Measurements from ENCODE around the gene NEDD4L. TPM values are rescaled to one million over a fixed set of nuclear protein-coding genes. Genes with fewer than 3 reads are reported as not detected.

Gene NEDD4L
- polyA plus RNA-seq, 1 donor (not counting 4 experiments of a cell fraction or from before 2014, with no cell fraction given) = 52.6 TPM

DNA sequence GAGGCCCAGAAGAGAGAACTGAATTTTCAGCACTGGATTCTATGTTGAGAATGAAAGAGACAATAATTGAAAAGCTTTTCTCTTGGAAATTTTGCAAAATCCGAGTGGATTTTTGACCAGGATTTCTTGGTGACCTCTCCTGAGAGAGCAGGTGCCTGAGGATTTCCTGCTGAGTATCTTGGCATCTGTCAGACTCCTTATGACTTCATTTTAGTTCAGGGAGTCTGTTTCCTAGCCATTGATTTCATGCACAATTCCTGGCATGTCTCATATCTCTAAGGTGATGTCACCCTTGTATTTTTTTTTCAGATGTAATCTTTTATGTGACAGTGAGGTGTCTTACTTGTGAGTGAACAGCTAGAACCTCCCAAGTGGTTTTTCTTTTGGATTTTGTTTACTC lies 195.9 kb downstream of the NEDD4L start:
- Histone ChIP-seq H3K36me3 (ENCODE audit: control insufficient read depth in 2 of 2, extremely low read depth in 1 of 2, insufficient read depth in 2 of 2, low read length in 2 of 2) (peaks cover 5 to 25% of the 10 kb centered on the region in 2 experiments), H3K9me1 (ENCODE audit: control insufficient read depth, extremely low read depth, insufficient read depth, low read length) (peaks cover 18% of the 10 kb centered on the region), H4K20me1 (ENCODE audit: control insufficient read depth, extremely low read depth, insufficient read depth, low read length) (peaks cover 42% of the 10 kb centered on the region), H2AFZ (ENCODE audit: control insufficient read depth, low read length) (no peak overlapping the region), H3K27ac (ENCODE audit: control insufficient read depth, insufficient read depth, low read length) (peak overlapping the region; percentile 20), H3K4me1 (ENCODE audit: control insufficient read depth, extremely low read depth, insufficient read depth, low read length) (peaks cover 22% of the 10 kb centered on the region), H3K9me3 (ENCODE audit: control insufficient read depth, low read depth, low read length) (no peaks in the 10 kb centered on the region), H3K9ac (ENCODE audit: control insufficient read depth, extremely low read depth, insufficient read depth, low read length) (no peak overlapping the region), H3K4me3 (ENCODE audit: control insufficient read depth in 2 of 3, extremely low read depth in 1 of 3, insufficient read depth in 2 of 3, low read depth in 1 of 3, low read length in 3 of 3) (no peak overlapping the region), H3K79me2 (ENCODE audit: control insufficient read depth, insufficient read depth, low read length) (peaks cover 95% of the 10 kb centered on the region), H3K27me3 (ENCODE audit: control insufficient read depth, extremely low read depth, insufficient read depth, low read length) (no peaks in the 10 kb centered on the region), H3K4me2 (ENCODE audit: control insufficient read depth, extremely low read depth, insufficient read depth, low read depth, low read length) (no peak overlapping the region)
- DNase-seq (ENCODE audit: low read depth, low spot score) (no peak), FAIRE-seq (no peak)
- TF ChIP-seq EZH2 (IDR thresholded peaks at IDR 0.05; ENCODE audit: low read length) = no peak
- TF ChIP-seq, protein P1, sequence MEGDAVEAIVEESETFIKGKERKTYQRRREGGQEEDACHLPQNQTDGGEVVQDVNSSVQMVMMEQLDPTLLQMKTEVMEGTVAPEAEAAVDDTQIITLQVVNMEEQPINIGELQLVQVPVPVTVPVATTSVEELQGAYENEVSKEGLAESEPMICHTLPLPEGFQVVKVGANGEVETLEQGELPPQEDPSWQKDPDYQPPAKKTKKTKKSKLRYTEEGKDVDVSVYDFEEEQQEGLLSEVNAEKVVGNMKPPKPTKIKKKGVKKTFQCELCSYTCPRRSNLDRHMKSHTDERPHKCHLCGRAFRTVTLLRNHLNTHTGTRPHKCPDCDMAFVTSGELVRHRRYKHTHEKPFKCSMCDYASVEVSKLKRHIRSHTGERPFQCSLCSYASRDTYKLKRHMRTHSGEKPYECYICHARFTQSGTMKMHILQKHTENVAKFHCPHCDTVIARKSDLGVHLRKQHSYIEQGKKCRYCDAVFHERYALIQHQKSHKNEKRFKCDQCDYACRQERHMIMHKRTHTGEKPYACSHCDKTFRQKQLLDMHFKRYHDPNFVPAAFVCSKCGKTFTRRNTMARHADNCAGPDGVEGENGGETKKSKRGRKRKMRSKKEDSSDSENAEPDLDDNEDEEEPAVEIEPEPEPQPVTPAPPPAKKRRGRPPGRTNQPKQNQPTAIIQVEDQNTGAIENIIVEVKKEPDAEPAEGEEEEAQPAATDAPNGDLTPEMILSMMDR (optimal IDR thresholded peaks at IDR 0.05 in 1 of 3, IDR thresholded peaks at IDR 0.05 in 1 of 3, conservative IDR thresholded peaks at IDR 0.05 in 1 of 3; ENCODE audit: extremely low read depth in 1 of 3, insufficient read depth in 2 of 3, low read length in 3 of 3) = no peak
- dilution Hi-C loops (cut with MboI; ENCODE audit: extremely low pct_ligation_motif_present, low sequenced_read_pairs) = no loop called here

DNA sequence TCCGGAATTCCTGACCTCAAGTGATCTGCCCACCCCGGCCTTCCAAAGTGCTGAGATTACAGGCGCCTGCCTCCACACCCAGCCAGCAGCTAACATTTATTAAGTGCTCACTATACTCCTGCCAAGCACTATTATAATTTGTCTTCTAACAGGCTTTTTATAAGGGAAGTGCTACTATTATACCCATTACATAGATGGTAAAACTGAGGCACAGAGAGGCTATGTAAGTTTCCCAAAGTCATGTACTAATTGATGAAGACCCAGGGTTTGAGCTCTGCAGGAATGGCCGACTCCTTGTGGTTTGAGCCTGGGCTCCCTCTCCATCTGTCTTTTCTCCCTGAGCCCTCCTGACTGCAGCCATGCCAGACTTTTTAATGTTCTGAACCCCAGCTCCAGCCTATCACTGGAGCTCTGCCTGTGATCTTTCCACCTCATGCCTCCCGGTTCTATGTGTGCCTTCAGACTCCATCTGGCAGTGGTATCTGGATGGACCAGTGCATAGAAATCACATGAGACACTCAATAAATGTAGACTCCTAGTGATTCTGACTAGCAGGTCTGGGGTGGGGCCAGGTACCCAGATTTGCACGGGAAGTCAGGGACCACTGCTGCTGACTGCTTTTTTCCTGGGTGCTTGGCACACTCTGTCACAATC lies 197.1 kb downstream of the NEDD4L start:
- dilution Hi-C loops (cut with MboI; ENCODE audit: extremely low pct_ligation_motif_present, low sequenced_read_pairs) = no loop called here
- Histone ChIP-seq H2AFZ (ENCODE audit: control insufficient read depth, low read length) (no peak overlapping the region), H3K4me1 (ENCODE audit: control insufficient read depth, extremely low read depth, insufficient read depth, low read length) (peaks cover 16% of the 10 kb centered on the region), H3K27me3 (ENCODE audit: control insufficient read depth, extremely low read depth, insufficient read depth, low read length) (no peaks in the 10 kb centered on the region), H3K27ac (ENCODE audit: control insufficient read depth, insufficient read depth, low read length) (peak overlapping the region; percentile 25), H3K79me2 (ENCODE audit: control insufficient read depth, insufficient read depth, low read length) (peaks cover 89% of the 10 kb centered on the region), H3K9me3 (ENCODE audit: control insufficient read depth, low read depth, low read length) (no peaks in the 10 kb centered on the region), H3K4me2 (ENCODE audit: control insufficient read depth, extremely low read depth, insufficient read depth, low read depth, low read length) (no peak overlapping the region), H3K4me3 (ENCODE audit: control insufficient read depth in 2 of 3, extremely low read depth in 1 of 3, insufficient read depth in 2 of 3, low read depth in 1 of 3, low read length in 3 of 3) (no peak overlapping the region), H3K36me3 (ENCODE audit: control insufficient read depth in 2 of 2, extremely low read depth in 1 of 2, insufficient read depth in 2 of 2, low read length in 2 of 2) (peaks cover 3 to 21% of the 10 kb centered on the region in 2 experiments), H3K9me1 (ENCODE audit: control insufficient read depth, extremely low read depth, insufficient read depth, low read length) (peaks cover 16% of the 10 kb centered on the region), H3K9ac (ENCODE audit: control insufficient read depth, extremely low read depth, insufficient read depth, low read length) (no peak overlapping the region), H4K20me1 (ENCODE audit: control insufficient read depth, extremely low read depth, insufficient read depth, low read length) (peaks cover 39% of the 10 kb centered on the region)
- TF ChIP-seq, protein P1 (optimal IDR thresholded peaks at IDR 0.05 in 1 of 3, IDR thresholded peaks at IDR 0.05 in 1 of 3, conservative IDR thresholded peaks at IDR 0.05 in 1 of 3; ENCODE audit: extremely low read depth in 1 of 3, insufficient read depth in 2 of 3, low read length in 3 of 3) = no peak
- no peak for TF ChIP-seq EZH2 (IDR thresholded peaks at IDR 0.05; ENCODE audit: low read length)
- FAIRE-seq (no peak), DNase-seq (ENCODE audit: low read depth, low spot score) (no peak)

Data from keratinocyte (primary cell).